GM19240 (cell line): ENCODE measurements around the gene ABCG5.

Source experiments
- DNase-seq: peaks from one replicate; pipeline ENCODE4 v3.0.0; 2011; ENCODE audit warnings: low spot score; ENCODE audit not compliant: insufficient read length

ABCG5 gene

DNA sequence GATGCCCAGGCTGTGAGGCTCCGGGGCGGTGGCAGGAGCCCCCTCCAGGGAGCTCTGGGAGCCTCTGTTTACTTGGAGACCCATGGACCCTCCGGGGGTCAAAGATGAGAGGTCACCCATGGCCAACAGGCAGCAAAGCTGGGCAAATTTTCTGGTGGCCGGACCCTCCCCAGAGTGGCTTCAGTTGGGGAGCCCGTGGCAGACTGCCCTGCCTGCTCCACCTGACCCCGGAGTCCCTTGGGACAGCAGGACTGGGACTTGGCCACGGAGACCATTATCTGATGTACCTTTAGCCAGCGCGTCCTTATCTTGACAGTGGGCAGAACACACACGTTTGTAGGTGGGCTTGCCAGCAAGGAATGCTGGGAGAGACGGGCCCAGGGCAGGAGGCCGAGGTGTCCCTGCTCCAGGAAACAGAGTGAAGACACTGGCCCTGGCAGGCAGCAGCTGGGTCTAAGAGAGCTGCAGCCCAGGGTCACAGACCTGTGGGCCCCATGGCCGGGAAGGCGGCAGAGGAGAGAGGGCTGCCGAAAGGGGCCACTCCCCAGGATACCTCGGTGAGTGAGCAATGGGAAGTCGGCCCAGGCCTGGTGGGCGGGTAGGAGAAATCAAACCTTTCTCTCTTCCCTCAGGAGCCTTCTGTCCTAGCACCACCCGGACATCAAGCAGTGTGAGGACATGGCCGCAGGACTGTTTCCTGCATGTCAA lies at the start of gene ABCG5, which contains the start of gene ABCG8:
Gene ABCG5, minus strand, starts transcription at position 280 of the 708 bp plus-strand sequence. Its CDS starts 160 bp downstream, at position 120.
Gene ABCG8, plus strand, starts transcription at position 412 of the 708 bp plus-strand sequence. Its CDS starts 83 bp downstream, at position 495.
- DNase-seq, result no peak

DNA sequence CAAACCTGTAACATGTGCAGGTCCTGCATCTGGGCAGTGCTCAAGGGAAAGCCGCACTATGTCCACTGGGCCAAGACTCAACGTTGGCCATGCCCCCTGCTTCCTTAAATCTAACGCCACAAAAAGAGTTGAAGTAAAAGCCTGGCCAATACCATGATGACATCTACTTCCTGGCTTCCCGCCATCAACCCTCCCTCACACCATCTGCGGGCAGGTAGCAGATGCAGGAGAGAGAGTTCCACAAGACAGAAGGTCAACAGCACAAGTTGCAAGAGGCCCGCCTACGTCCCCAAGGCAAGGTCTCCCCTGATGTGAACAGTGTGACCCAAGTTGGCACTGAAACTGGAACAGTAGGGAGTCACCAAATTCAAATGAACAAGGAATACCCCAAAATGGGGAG lies 48.5 kb upstream of the ABCG5 start:
- DNase-seq, result no peak

DNA sequence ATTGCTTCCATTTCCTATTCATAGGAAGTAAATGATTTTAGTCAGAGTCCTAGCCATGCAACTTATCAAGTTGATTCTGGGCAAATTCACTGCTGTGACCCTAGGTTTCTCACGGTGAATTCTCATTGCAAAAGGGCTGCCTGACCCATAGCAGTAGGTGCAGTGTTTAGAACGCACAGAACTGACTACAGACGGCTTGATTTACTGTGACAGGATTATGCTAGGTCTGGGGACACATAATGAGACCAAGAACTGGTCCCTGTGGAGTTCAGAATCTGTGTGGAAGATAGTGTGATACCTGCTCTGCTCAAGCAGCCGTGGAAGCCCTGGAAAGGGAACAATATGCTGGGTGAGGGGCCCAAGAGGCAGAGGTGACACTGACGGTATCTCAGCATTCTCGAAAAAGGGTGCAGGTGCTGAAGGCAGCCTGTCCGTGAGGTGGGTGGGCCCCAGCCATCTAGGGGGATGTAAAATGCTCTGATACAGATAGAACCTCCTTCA lies 46.5 kb upstream of the ABCG5 start:
- no peak for DNase-seq

DNA sequence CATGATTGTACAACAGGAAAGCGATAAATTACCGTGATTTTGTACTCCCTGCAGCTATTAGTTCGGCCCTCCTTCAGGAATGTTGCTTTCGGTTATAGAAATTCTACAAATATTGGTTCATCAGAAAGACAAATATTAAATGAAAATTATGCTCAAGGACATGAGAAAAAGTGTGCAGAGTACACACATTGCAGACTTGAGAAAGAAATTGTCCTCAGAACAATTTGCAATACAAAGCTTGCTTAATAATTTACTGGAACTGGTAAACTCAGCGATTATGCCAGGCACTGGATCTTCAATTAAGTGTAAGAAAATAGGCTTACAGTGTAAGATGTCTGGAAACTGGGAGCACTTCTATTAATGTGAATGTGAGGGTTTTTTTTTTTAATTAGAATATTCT lies 46.0 kb upstream of the ABCG5 start:
- DNase-seq, result no peak

DNA sequence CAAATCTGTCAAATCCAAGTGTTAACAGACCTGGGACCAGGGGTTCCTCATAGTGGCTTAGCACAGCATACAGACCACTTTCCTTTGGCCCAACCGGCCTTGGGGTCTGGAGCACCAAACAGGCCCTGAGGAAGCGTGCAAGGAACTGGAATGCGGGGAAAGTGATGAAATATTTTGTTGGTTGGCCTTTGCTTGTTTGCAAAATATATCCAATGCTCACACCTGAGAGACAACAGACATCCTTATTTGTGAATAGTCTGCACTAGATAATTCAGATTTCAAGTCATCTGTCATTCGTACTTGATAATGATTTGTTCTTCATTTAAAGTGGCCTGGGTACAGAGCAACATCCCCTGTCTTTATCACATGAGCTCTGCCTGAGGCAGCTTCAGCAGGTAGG lies 43.7 kb upstream of the ABCG5 start:
- DNase-seq, result no peak

GRCh38 chr2:43880952-43881351 lies 42.3 kb upstream of the ABCG5 start:
- no peak for DNase-seq

GRCh38 chr2:43880471-43880870 lies 41.8 kb upstream of the ABCG5 start:
- no peak for DNase-seq

- no peak for DNase-seq
Observed at GRCh38 chr2:43879261-43879660, 40.6 kb upstream of the ABCG5 start.

- DNase-seq, result peak; percentile 70
Observed at GRCh38 chr2:43877782-43878464, 39.3 kb upstream of the ABCG5 start.

GRCh38 chr2:43874776-43875451 lies 36.3 kb upstream of the ABCG5 start:
- no peak for DNase-seq

DNA sequence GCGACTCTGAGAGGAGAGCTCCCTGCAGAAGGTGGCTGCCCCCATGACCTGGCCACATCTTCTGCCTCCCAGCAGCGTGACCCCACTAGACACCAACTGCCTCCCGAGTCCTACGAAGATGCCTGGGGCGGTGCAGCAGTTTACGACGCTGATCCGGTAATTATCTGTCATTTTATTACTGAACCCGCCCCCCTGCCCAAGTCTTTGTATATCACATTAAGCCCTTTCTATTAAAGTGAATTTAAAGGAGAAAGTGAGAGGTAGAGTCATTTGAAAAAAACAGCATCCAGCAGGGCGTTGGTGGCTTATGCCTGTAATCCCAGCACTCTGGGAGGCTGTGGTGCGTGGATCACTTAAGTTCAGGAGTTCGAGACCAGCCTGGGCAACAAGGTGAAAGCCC lies 33.5 kb upstream of the ABCG5 start:
- no peak for DNase-seq

GRCh38 chr2:43855292-43855691 lies 16.7 kb upstream of the ABCG5 start:
- DNase-seq, result no peak

DNA sequence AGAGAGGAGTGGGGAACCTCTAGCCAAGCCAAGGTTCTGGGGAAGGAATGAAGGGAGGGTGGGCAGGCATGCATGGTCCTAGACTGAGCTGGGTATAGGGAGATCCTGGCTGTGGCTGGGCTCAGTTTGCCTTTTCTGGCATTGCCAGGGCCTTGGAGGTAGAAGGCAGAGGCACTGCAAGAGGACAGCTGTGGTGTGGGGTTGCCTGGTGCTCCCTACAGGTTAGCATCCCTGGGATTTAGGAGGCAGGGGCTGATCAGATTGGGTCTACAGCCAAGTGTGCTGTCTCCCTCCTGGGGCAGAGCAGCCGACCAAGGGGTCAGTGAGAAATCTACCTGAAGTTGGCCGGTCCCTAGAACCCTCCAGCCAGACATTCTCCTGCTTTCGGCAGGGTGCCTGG lies 16.0 kb upstream of the ABCG5 start:
- DNase-seq, result no peak

DNA sequence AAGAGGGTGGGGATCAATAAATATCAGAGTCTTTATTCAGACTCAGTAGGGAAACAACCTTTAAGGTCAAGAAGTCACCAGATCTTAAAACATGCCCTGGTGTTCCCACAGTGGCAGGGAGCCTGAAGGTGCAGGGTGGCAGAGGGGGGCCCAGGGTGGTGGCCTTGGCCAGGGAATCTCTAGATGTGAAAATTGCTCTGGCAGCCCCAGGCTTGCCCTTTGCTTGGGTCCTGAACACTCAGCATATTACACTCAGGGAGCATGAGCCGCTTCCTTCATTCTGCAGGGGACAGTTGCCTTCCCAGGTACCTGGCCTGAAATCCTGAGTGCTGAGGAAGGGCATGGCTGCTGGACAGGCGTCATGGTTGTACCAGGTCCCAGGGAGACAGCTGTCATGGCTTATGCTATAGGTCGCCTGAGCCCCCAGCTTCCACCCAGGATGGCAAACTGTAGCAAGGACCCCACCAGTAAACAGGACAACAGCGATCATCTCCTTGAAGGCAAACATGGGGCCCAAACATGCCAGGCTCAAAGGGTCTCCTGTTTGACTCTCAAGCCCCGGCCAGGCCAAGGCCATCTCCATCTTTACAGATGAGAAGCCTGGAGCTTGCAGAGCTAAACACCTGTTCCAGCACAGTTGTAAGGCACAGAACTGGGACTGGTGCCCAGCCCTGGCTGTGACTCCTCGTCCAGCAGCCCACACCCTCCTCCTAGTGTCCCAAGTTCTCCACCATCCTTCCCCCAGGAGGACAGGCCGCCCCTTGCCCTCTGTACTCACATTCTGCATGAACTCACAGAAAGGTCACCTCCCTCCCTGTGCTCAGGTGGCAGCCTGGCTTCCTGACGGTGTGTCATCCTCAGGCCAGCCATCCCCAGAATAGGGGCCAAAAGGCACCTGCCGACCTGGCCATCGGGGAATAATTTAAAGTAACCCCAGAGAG lies 14.8 kb upstream of the ABCG5 start:
- no peak for DNase-seq

DNA sequence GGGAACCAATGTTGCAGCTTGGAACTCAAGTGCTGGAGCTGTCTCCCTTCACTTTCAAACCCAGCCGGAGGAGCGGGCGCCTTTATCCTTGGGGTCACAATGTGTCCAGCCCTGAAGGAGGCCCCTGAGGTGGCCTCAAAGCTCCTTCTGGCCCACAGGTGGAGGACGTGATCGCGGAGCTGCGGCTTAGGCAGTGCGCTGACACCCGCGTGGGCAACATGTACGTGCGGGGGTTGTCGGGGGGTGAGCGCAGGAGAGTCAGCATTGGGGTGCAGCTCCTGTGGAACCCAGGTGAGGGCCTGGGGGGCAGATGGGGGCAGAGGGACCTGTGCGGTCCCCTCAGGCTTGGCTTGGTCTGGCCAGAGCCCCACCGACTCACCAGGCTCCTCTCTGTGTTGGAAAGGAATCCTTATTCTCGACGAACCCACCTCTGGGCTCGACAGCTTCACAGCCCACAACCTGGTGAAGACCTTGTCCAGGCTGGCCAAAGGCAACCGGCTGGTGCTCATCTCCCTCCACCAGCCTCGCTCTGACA lies 13.6 kb upstream of the ABCG5 start:
- DNase-seq, result no peak

DNA sequence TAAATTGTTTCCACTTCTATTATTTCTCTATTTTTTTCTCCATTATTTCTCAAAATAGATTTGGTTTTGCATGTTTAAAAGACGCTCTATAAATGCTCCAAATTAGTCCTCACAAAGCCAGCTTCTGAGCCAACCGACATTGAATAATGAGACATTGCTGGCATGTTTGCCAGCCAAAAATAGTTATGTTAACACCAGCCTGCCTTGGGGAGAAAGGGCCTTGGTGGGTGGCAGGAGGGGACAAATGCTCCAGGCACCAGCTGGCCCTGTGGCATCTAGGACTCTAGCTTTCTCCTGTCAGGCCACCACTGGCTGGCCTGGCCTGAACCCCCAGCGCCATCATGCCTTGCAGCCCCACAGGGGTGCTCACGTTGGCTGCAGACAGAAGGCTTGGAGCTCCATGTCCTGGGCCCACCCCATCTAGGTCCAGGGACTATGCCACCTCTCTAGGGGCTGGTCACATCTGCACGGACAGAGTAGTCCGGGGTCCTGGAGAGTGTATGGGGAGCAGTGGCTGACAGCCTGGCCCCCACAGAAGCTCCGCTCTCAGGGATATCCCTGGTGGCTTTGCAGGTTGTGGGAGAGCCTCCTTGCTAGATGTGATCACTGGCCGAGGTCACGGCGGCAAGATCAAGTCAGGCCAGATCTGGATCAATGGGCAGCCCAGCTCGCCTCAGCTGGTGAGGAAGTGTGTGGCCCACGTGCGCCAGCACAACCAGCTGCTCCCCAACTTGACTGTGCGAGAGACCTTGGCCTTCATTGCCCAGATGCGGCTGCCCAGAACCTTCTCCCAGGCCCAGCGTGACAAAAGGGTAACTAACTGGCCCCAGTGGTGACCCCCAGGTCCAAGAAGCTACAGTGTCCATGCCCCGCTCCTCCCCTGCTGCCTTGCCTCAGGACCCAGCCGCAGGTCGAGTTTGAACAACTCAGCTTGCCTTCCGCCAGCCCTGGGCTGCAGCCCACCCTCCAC lies 12.7 kb upstream of the ABCG5 start:
- DNase-seq, result no peak

DNA sequence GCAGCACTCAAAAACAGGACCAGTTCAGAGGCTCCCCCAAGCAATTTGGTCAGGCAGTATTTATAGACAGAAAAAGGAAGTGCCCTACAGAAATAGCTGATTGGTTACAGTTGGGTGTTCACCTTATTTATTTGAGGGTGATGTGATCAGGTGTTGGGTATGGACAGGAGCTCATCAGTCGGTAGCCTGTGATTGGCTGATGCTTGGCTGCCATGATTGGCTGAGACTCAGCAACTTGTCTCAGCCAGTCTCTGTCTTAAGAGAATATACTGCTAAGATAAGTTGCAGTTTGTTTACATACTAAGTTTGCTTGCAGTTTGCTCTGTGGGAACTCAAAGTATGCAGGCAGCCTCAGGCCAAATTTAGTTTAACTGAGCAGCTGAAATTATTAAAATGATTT lies 9.6 kb upstream of the ABCG5 start:
- no peak for DNase-seq

- DNase-seq, result no peak
Observed at GRCh38 chr2:43846140-43846793, 7.6 kb upstream of the ABCG5 start.

DNA sequence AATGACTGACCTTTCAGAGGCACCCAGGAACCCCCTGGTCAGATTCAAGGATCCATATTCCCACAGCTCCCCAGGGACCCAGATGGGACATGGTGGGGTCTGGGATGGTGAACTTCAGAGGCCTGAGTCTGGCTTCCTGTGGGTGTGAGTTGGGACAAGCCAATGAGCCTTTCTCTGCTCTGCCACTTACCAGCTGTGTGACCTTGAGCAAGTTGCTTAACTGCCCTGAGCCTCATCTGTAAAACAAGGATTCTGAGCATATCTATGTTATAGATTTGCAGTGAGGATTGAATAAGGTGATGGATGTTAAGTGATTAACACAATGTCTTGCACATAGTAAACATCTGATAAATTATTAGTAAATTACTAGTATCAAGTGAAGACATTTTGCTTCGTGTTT lies 6.5 kb upstream of the ABCG5 start:
- DNase-seq, result no peak
